H1 (cell line): ENCODE data around the gene LMAN2. TPM values are rescaled to one million over a fixed set of nuclear protein-coding genes. Genes with fewer than 3 reads are reported as not detected.

Experiments
- CTCF ChIA-PET: fragments of 300-600 bp; sonication (Branson Sonifier 250); formaldehyde crosslinking; loops from one replicate; lab custom pipeline; 2021; ENCODE audit not compliant: partially characterized antibody; lab: Charles Lee
- POLR2A ChIA-PET: fragments of 300-600 bp; sonication (Branson Sonifier 250); formaldehyde crosslinking; loops from one replicate; lab custom pipeline; 2021; ENCODE audit warnings: inconsistent platforms; ENCODE audit not compliant: partially characterized antibody; lab: Charles Lee
- DNase-seq, 2 experiments: peaks; one replicate each; pipeline versions ENCODE4 v3.0.0 to v3.0.0-alpha.2; 2010 to 2022; ENCODE audit warnings: low spot score in 2 of 2, low read depth in 1 of 2, mixed read lengths in 1 of 2
- FAIRE-seq: peaks from 2 replicates; lab custom pipeline; 2011; peaks lifted over from hg19 to GRCh38; lab: Jason Lieb, UNC
- H2AFZ ChIP-seq: 2 replicates; pipeline ENCODE4 v1.8.1; 2012; ENCODE audit warnings: low read length, inconsistent platforms
- H2AK5ac ChIP-seq: 2 replicates; pipeline ENCODE4 v1.6.1; 2013; ENCODE audit warnings: low read depth, low read length
- H2BK120ac ChIP-seq: replicated peaks from 2 replicates; pipeline ENCODE3; 2013; ENCODE audit warnings: low read depth, low read length, inconsistent platforms
- H2BK12ac ChIP-seq: 2 replicates; pipeline ENCODE4 v1.6.1; 2013; ENCODE audit warnings: low read depth, low read length
- H2BK15ac ChIP-seq: 2 replicates; pipeline ENCODE4 v1.6.1; 2013; ENCODE audit warnings: low read length
- H2BK20ac ChIP-seq: 2 replicates; pipeline ENCODE4 v1.6.1; 2013; ENCODE audit warnings: low read length
- H2BK5ac ChIP-seq: 2 replicates; pipeline ENCODE4 v1.6.1; 2013; ENCODE audit warnings: low read depth, low read length
- H3K14ac ChIP-seq: 2 replicates; pipeline ENCODE4 v1.6.1; 2013; ENCODE audit warnings: inconsistent platforms; ENCODE audit not compliant: insufficient read length
- H3K18ac ChIP-seq: 2 replicates; pipeline ENCODE4 v1.6.1; 2013; ENCODE audit warnings: low read length; ENCODE audit errors: extremely low read depth
- H3K23ac ChIP-seq: 2 replicates; pipeline ENCODE4 v1.6.1; 2013; ENCODE audit warnings: inconsistent platforms; ENCODE audit not compliant: insufficient read length
- H3K23me2 ChIP-seq: 2 replicates; pipeline ENCODE4 v1.6.1; 2013; ENCODE audit warnings: low read depth, low read length
- H3K27ac ChIP-seq: 2 replicates; pipeline ENCODE4 v1.6.1; 2011; ENCODE audit warnings: low read depth, low read length, inconsistent platforms
- H3K27me3 ChIP-seq, 4 experiments: replicated peaks in 1 of 4; 1 replicate in 1 of 4; 2 replicates in 3 of 4; pipeline versions ENCODE4 v1.6.1 to v1.8.1; 2011 to 2013; ENCODE audit warnings: low read length in 3 of 4, mild to moderate bottlenecking in 3 of 4, inconsistent platforms in 2 of 4, mixed read lengths in 2 of 4, moderate library complexity in 1 of 4; ENCODE audit not compliant: control insufficient read depth in 3 of 4, insufficient read depth in 3 of 4; ENCODE audit errors: extremely low read depth in 1 of 4
- H3K36me3 ChIP-seq, 4 experiments: 2 replicates each; pipeline versions ENCODE4 v1.6.1 to v1.8.1; 2011 to 2013; ENCODE audit warnings: mild to moderate bottlenecking in 4 of 4, low read length in 3 of 4, moderate library complexity in 2 of 4, control low read depth in 1 of 4, inconsistent platforms in 1 of 4; ENCODE audit not compliant: insufficient read depth in 4 of 4, control insufficient read depth in 2 of 4
- H3K4ac ChIP-seq: replicated peaks from 2 replicates; pipeline ENCODE3; 2013; ENCODE audit warnings: low read length, low read depth, mixed read lengths, inconsistent platforms; ENCODE audit not compliant: insufficient read length
- H3K4me1 ChIP-seq, 4 experiments: replicated peaks in 1 of 4; 1 replicate in 1 of 4; 2 replicates in 3 of 4; pipeline versions ENCODE4 v1.6.1 to v1.8.1; 2011 to 2013; ENCODE audit warnings: low read length in 3 of 4, inconsistent platforms in 2 of 4, mixed read lengths in 1 of 4; ENCODE audit not compliant: insufficient read depth in 4 of 4, control insufficient read depth in 3 of 4
- H3K4me2 ChIP-seq, 2 experiments: 2 replicates each; pipeline versions ENCODE4 v1.6.1 to v1.8.1; 2011 to 2013; ENCODE audit warnings: low read depth in 2 of 2, low read length in 2 of 2, control low read depth in 1 of 2, inconsistent platforms in 1 of 2, mild to moderate bottlenecking in 1 of 2; ENCODE audit not compliant: insufficient read depth in 1 of 2
- H3K4me3 ChIP-seq, 4 experiments: fragments of 200-600, 300-600 bp in 1 of 4; sonication (generic), shearing (Covaris generic), sonication (Bioruptor Twin) in 1 of 4; 2 replicates each; pipeline versions ENCODE4 v1.5.1 to v1.8.1; 2011 to 2016; ENCODE audit warnings: low read length in 4 of 4, low read depth in 3 of 4, control low read depth in 2 of 4, inconsistent platforms in 2 of 4, mild to moderate bottlenecking in 2 of 4, mixed read lengths in 1 of 4, moderate library complexity in 1 of 4; ENCODE audit not compliant: insufficient read depth in 2 of 4; ENCODE audit errors: extremely low read depth in 1 of 4
- H3K56ac ChIP-seq: replicated peaks from 2 replicates; pipeline ENCODE3; 2013; ENCODE audit warnings: low read depth, mild to moderate bottlenecking, mixed read lengths, low read length, inconsistent platforms; ENCODE audit not compliant: insufficient read length
- H3K79me1 ChIP-seq: 2 replicates; pipeline ENCODE4 v1.6.1; 2013; ENCODE audit warnings: low read depth, low read length, control low read depth
- H3K79me2 ChIP-seq, 2 experiments: 2 replicates each; pipeline versions ENCODE4 v1.6.1 to v1.8.1; 2012 to 2013; ENCODE audit warnings: low read length in 2 of 2, mild to moderate bottlenecking in 2 of 2, inconsistent platforms in 1 of 2; ENCODE audit not compliant: insufficient read depth in 2 of 2, control insufficient read depth in 1 of 2
- H3K9ac ChIP-seq, 4 experiments: replicated peaks in 1 of 4; 1 replicate in 1 of 4; 2 replicates in 3 of 4; pipeline versions ENCODE4 v1.6.1 to v1.8.1; 2011 to 2013; ENCODE audit warnings: low read depth in 3 of 4, low read length in 3 of 4, control low read depth in 2 of 4, mild to moderate bottlenecking in 2 of 4, moderate library complexity in 2 of 4, inconsistent platforms in 1 of 4; ENCODE audit errors: extremely low read depth in 1 of 4
- H3K9me3 ChIP-seq, 2 experiments: 2 replicates each; pipeline versions ENCODE4 v1.6.1 to v1.8.1; 2012 to 2013; ENCODE audit warnings: mild to moderate bottlenecking in 2 of 2, moderate library complexity in 2 of 2, control low read depth in 1 of 2, inconsistent platforms in 1 of 2, low read depth in 1 of 2, low read length in 1 of 2, mixed read lengths in 1 of 2; ENCODE audit not compliant: insufficient read depth in 2 of 2
- H4K20me1 ChIP-seq, 2 experiments: replicated peaks in 1 of 2; 2 replicates each; pipeline versions ENCODE3 to v1.8.1; 2011 to 2013; ENCODE audit warnings: inconsistent platforms in 2 of 2, low read length in 2 of 2, mild to moderate bottlenecking in 1 of 2; ENCODE audit not compliant: insufficient read depth in 2 of 2, control insufficient read depth in 1 of 2
- H4K5ac ChIP-seq: 2 replicates; pipeline ENCODE4 v1.6.1; 2013; ENCODE audit warnings: low read length, low read depth, mixed read lengths, inconsistent platforms; ENCODE audit not compliant: insufficient read length
- H4K8ac ChIP-seq: 2 replicates; pipeline ENCODE4 v1.8.0; 2013; ENCODE audit warnings: mild to moderate bottlenecking, moderate library complexity, low read length, inconsistent platforms; ENCODE audit not compliant: insufficient read depth; ENCODE audit errors: extremely low read depth
- H4K91ac ChIP-seq: replicated peaks from 2 replicates; pipeline ENCODE3; 2013; ENCODE audit warnings: low read length, mixed read lengths, inconsistent platforms; ENCODE audit not compliant: insufficient read length
- CBX5 ChIP-seq: fragments of 300-800, 300-1000 bp; sonication (generic); IDR thresholded peaks from 2 replicates; pipeline ENCODE4 v1.7.1; 2016; ENCODE audit warnings: antibody characterized with exemption, low read length, low read depth
- JUND ChIP-seq: IDR thresholded peaks from 2 replicates; pipeline ENCODE4 v1.6.1; 2011; ENCODE audit warnings: mild to moderate bottlenecking, improper control_type of control experiment, low read length
- KDM4A ChIP-seq: IDR thresholded peaks from one replicate; pipeline ENCODE4 v1.7.1; 2012; ENCODE audit warnings: low read depth, mild to moderate bottlenecking, moderate library complexity, low read length, inconsistent platforms; ENCODE audit not compliant: severe bottlenecking
- MAFK ChIP-seq: IDR thresholded peaks from 2 replicates; pipeline ENCODE4 v1.6.1; 2012; ENCODE audit warnings: low read depth, mild to moderate bottlenecking, improper control_type of control experiment, low read length
- PHF8 ChIP-seq: fragments of 200-600 bp; sonication (generic); conservative IDR thresholded peaks from 2 replicates; pipeline ENCODE4 v1.7.1; 2012; ENCODE audit warnings: low read depth, mild to moderate bottlenecking, inconsistent platforms, low read length, moderate library complexity
- RNF2 ChIP-seq: fragments of 200-900, 300-1000 bp; sonication (generic); IDR thresholded peaks from 2 replicates; pipeline ENCODE4 v1.7.1; 2016; ENCODE audit warnings: borderline replicate concordance, low read depth, mild to moderate bottlenecking, antibody characterized with exemption, low read length; ENCODE audit not compliant: poor library complexity, severe bottlenecking; ENCODE audit errors: missing control alignments
- RXRA ChIP-seq: IDR thresholded peaks from 2 replicates; pipeline ENCODE4 v1.6.1; 2011; ENCODE audit warnings: low read depth, mild to moderate bottlenecking, low read length, moderate library complexity; ENCODE audit not compliant: insufficient read depth
- SP4 ChIP-seq: IDR thresholded peaks from 2 replicates; pipeline ENCODE4 v1.6.1; 2012; ENCODE audit warnings: low read length, inconsistent platforms
- YY1 ChIP-seq: IDR thresholded peaks from 2 replicates; pipeline ENCODE4 v1.6.1; 2011; ENCODE audit warnings: low read depth, mild to moderate bottlenecking, low read length
- WGBS, 2 experiments: shearing (Covaris generic) in 1 of 2; methylation state at CpG; one replicate each; pipeline versions ENCODE4 v1.1.6 to v1.1.7; 2013 to 2015; ENCODE audit warnings: low lambda C conversion rate in 2 of 2, mixed read lengths in 2 of 2, inconsistent platforms in 1 of 2, low coverage in 1 of 2, missing lambda C conversion rate in 1 of 2; ENCODE audit not compliant: insufficient replicate concordance in 2 of 2, insufficient coverage in 1 of 2, insufficient read length in 1 of 2; ENCODE audit errors: extremely low coverage in 1 of 2, missing lambda C conversion rate in 1 of 2; 5-methylcytosine and 5-hydroxymethylcytosine counted together
- polyA plus RNA-seq, 7 experiments: library from polyadenylated mRNA; depleted of rRNA in 3 of 7; stranded (reverse) in 5 of 7; unstranded in 2 of 7; fragments of >200 nt in 5 of 7; fragments of 200-250 nt in 2 of 7; gene quantifications; 1 replicate in 5 of 7; 2 replicates in 1 of 7; 4 replicates in 1 of 7; pipeline versions ENCODE4 v1.2.1 to v1.2.3, GENCODE V29; 2011 to 2013; ENCODE audit warnings: missing spikeins in 2 of 7, mixed read lengths in 2 of 7
- total RNA-seq: library from RNA; stranded (reverse); fragmentation: NEBNext Ultra II Directional; extraction: Animal tissue kit (Norgen Biotek cat#: 25700); gene quantifications from 2 replicates; pipeline ENCODE4 v1.2.1, GENCODE V29; 2021
- TF ChIP-seq, protein P1 (sequence below): IDR thresholded peaks from 2 replicates; pipeline ENCODE4 v1.6.1; 2012; ENCODE audit warnings: inconsistent platforms

The LMAN2 gene
- total and polyA plus RNA-seq, 2 of the 8 experiments (the other 6 are each of a cell fraction or from before 2014, with no cell fraction given): 116 to 225 TPM

GRCh38 chr5:177372034-177372896, 20.8 kb upstream of the LMAN2 start:
- POLR2A ChIA-PET: interaction anchor here (0.6 to 4.4 kb wide), 14 partner anchors 10 to 124 kb away, joined by 3 to 18 read pairs (median 5); partner anchors contain the start of genes GRK6, LMAN2, PDLIM7 and PRR7
- 99% methylated on average over 12 of the region's 12 CpGs; no CpG with 5 or more reads in 1 of the 2 experiments for WGBS, 2 experiments
- no peak overlapping the region for H3K4me3 ChIP-seq
- H3K4me1 ChIP-seq: peaks cover 5 to 27% (median 23%) of the 10 kb centered on the region in 4 experiments
- no peaks in the 10 kb centered on the region for H3K36me3 ChIP-seq
- H3K9ac ChIP-seq: no peak overlapping the region
- H3K4me2 ChIP-seq: no peak overlapping the region; a peak in 1 of 4 replicates
- DNase-seq (no peak), FAIRE-seq (no peak)
- no peak overlapping the region for H2BK20ac ChIP-seq
- H3K79me1 ChIP-seq: peaks cover 7% of the 10 kb centered on the region; the same call in 1 of the 2 replicates
- H3K14ac ChIP-seq: no peak overlapping the region
- no peaks in the 10 kb centered on the region for H3K9me3 ChIP-seq
- H2AK5ac ChIP-seq: no peak overlapping the region
- no peak overlapping the region for H3K18ac ChIP-seq
- H2AFZ ChIP-seq: no peak overlapping the region
- no peak overlapping the region for H3K4ac ChIP-seq
- H3K27me3 ChIP-seq: peaks cover 1 to 13% (median 11%) of the 10 kb centered on the region in 4 experiments; a peak in 4 of 7 replicates
- no peak overlapping the region for H3K56ac ChIP-seq
- H4K20me1 ChIP-seq: peaks cover 0 to 8% of the 10 kb centered on the region in 2 experiments
- H4K5ac ChIP-seq: no peak overlapping the region
- H4K91ac ChIP-seq: no peak overlapping the region
- H4K8ac ChIP-seq: no peak overlapping the region
- no peaks in the 10 kb centered on the region for H3K79me2 ChIP-seq
- H2BK12ac ChIP-seq: no peak overlapping the region; the same call in 1 of the 2 replicates
- no peak overlapping the region for H2BK120ac ChIP-seq
- H3K27ac ChIP-seq: no peak overlapping the region
- H2BK5ac ChIP-seq: no peak overlapping the region
- CTCF ChIA-PET: interaction anchor here (0.7 to 16.9 kb wide), 15 partner anchors 17 to 130 kb away, joined by 3 to 363 read pairs (median 9); partner anchors contain the start of genes GRK6, LMAN2, MXD3 and PFN3
- H2BK15ac ChIP-seq: no peak overlapping the region
- H3K23me2 ChIP-seq: peaks cover 12% of the 10 kb centered on the region; the same call in 1 of the 2 replicates
- no peak overlapping the region for H3K23ac ChIP-seq
- TF ChIP-seq KDM4A (no peak), PHF8 (no peak), YY1 (no peak), SP4 (no peak), RXRA (no peak), JUND (no peak), RNF2 (no peak), CBX5 (no peak), MAFK (no peak)
- TF ChIP-seq, protein P1, sequence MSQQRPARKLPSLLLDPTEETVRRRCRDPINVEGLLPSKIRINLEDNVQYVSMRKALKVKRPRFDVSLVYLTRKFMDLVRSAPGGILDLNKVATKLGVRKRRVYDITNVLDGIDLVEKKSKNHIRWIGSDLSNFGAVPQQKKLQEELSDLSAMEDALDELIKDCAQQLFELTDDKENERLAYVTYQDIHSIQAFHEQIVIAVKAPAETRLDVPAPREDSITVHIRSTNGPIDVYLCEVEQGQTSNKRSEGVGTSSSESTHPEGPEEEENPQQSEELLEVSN: no peak
